PC-9 (cell line): ENCODE data around the gene ACER2. TPM values are rescaled to one million over a fixed set of nuclear protein-coding genes. Genes with fewer than 3 reads are reported as not detected.

Experiments
- BruUV-seq: library from RNA; stranded (reverse); fragments of 400-500 nt; replicated peaks from 2 replicates; lab custom pipeline; 2021; lab: Mats Ljungman, UMichigan
- CTCF ChIA-PET: fragments of 300-600 bp; sonication (Branson Sonifier 250); formaldehyde crosslinking; loops from one replicate; lab custom pipeline; 2022; ENCODE audit warnings: antibody characterized with exemption; lab: Charles Lee
- POLR2A ChIA-PET: fragments of 300-600 bp; sonication (Branson Sonifier 250); formaldehyde crosslinking; loops from one replicate; lab custom pipeline; 2022; ENCODE audit warnings: antibody characterized with exemption; ENCODE audit not compliant: unreplicated experiment; lab: Charles Lee
- DNase-seq, 2 experiments: peaks; one replicate each; pipeline versions ENCODE4 v3.0.0 to v3.0.0-alpha.2; 2015 to 2022; ENCODE audit warnings: mixed read lengths in 1 of 2
- H2AFZ ChIP-seq: fragments of 200-600 bp; sonication (generic); 2 replicates; pipeline ENCODE4 v1.8.1; 2017; ENCODE audit warnings: antibody characterized with exemption
- H3F3A ChIP-seq: fragments of 200-600 bp; sonication (generic); 2 replicates; pipeline ENCODE4 v1.8.1; 2017; ENCODE audit warnings: antibody characterized with exemption, mild to moderate bottlenecking, low read depth; ENCODE audit not compliant: insufficient read depth
- H3K27ac ChIP-seq: fragments of 200-600 bp; sonication (generic); 2 replicates; pipeline ENCODE4 v1.6.1; 2016; ENCODE audit warnings: mixed run types
- H3K27me3 ChIP-seq: fragments of 200-600 bp; sonication (generic); 2 replicates; pipeline ENCODE4 v1.6.1; 2016; ENCODE audit warnings: low read depth, mixed run types; ENCODE audit not compliant: insufficient read depth
- H3K36me3 ChIP-seq: fragments of 200-600 bp; sonication (generic); 2 replicates; pipeline ENCODE4 v1.6.1; 2016; ENCODE audit warnings: low read depth, mixed run types
- H3K4me1 ChIP-seq: fragments of 200-600 bp; sonication (generic); replicated peaks from 2 replicates; pipeline ENCODE4 v1.6.1; 2016; ENCODE audit warnings: mixed run types; ENCODE audit not compliant: insufficient read depth
- H3K4me2 ChIP-seq: fragments of 200-600 bp; sonication (generic); 2 replicates; pipeline ENCODE4 v1.6.1; 2017; ENCODE audit warnings: mixed run types
- H3K4me3 ChIP-seq: fragments of 200-600 bp; sonication (generic); 2 replicates; pipeline ENCODE4 v1.6.1; 2016; ENCODE audit warnings: mixed run types
- H3K79me2 ChIP-seq: fragments of 200-600 bp; sonication (generic); 2 replicates; pipeline ENCODE4 v1.6.1; 2017; ENCODE audit warnings: low read depth, mixed run types
- H3K9me2 ChIP-seq: fragments of 200-600 bp; sonication (generic); 2 replicates; pipeline ENCODE4 v1.8.1; 2017; ENCODE audit warnings: mild to moderate bottlenecking; ENCODE audit not compliant: insufficient read depth
- H3K9me3 ChIP-seq: fragments of 200-600 bp; sonication (generic); 2 replicates; pipeline ENCODE4 v1.8.1; 2016; ENCODE audit warnings: low read depth; ENCODE audit not compliant: insufficient read depth
- H4K20me1 ChIP-seq: fragments of 200-600 bp; sonication (generic); 2 replicates; pipeline ENCODE4 v1.8.1; 2017; ENCODE audit not compliant: insufficient read depth
- CTCF ChIP-seq: fragments of 200-600 bp; sonication (generic); conservative IDR thresholded peaks from 2 replicates; pipeline ENCODE4 v1.6.1; 2017; ENCODE audit warnings: mixed run types, antibody characterized with exemption, mild to moderate bottlenecking, moderate library complexity
- EZH2 ChIP-seq: fragments of 200-600 bp; sonication (generic); IDR thresholded peaks from 2 replicates; pipeline ENCODE4 v1.8.0; 2017; ENCODE audit warnings: antibody characterized with exemption, low read depth
- intact Hi-C: fragments of 100-400 bp; cut with micrococcal nuclease; formaldehyde crosslinking; loops from one replicate; pipeline ENCODE4 v1.10.0; 2022; ENCODE audit not compliant: unreplicated experiment
- total RNA-seq: library from RNA; stranded (reverse); gene quantifications from 2 replicates; pipeline ENCODE4 v1.2.3, GENCODE V29; 2021

The ACER2 gene
- total RNA-seq, 1 experiment from 2014 or later = 4.3 TPM

GRCh38 chr9:19372567-19372966, 36.2 kb upstream of the ACER2 start:
- intact Hi-C loops = no loop called here
- Histone ChIP-seq H3K4me3 (no peak overlapping the region), H3K27me3 (no peaks in the 10 kb centered on the region), H3K9me3 (no peaks in the 10 kb centered on the region), H3K27ac (peak overlapping the region; percentile 43), H3K4me2 (no peak overlapping the region), H3K4me1 (peaks cover 7% of the 10 kb centered on the region; the same call in 1 of the 2 replicates), H3K9me2 (no peaks in the 10 kb centered on the region), H3F3A (peaks cover 69% of the 10 kb centered on the region), H2AFZ (no peak overlapping the region), H3K36me3 (peaks cover 38% of the 10 kb centered on the region), H3K79me2 (peaks cover 12% of the 10 kb centered on the region), H4K20me1 (peaks cover 23% of the 10 kb centered on the region)
- no peak for DNase-seq
- TF ChIP-seq EZH2 (no peak), CTCF (no peak)
- POLR2A ChIA-PET = no interaction called here
- CTCF ChIA-PET = no interaction called here
- no TSS peak for BruUV-seq

GRCh38 chr9:19373527-19373926, 35.3 kb upstream of the ACER2 start:
- no peak overlapping the region for H3K4me3 ChIP-seq
- H3K9me2 ChIP-seq = no peaks in the 10 kb centered on the region
- no peak for DNase-seq
- H3F3A ChIP-seq = peaks cover 79% of the 10 kb centered on the region
- no peak for TF ChIP-seq EZH2
- TF ChIP-seq CTCF = no peak
- H3K27me3 ChIP-seq = no peaks in the 10 kb centered on the region
- H3K9me3 ChIP-seq = no peaks in the 10 kb centered on the region
- peak overlapping the region; percentile 41; the same call in 1 of the 2 replicates for H3K27ac ChIP-seq
- ChIA-PET CTCF (no interaction called here), POLR2A (no interaction called here)
- no peak overlapping the region for H2AFZ ChIP-seq
- H3K4me2 ChIP-seq = no peak overlapping the region
- BruUV-seq = no TSS peak
- intact Hi-C loops = no loop called here
- H4K20me1 ChIP-seq = peaks cover 33% of the 10 kb centered on the region
- H3K4me1 ChIP-seq = peaks cover 16% of the 10 kb centered on the region
- peaks cover 21% of the 10 kb centered on the region for H3K79me2 ChIP-seq
- peaks cover 48% of the 10 kb centered on the region for H3K36me3 ChIP-seq

GRCh38 chr9:19375538-19375937, 33.3 kb upstream of the ACER2 start:
- CTCF ChIA-PET = no interaction called here
- no TSS peak for BruUV-seq
- Histone ChIP-seq H3K36me3 (peaks cover 59% of the 10 kb centered on the region), H3K4me2 (no peak overlapping the region), H3K4me3 (no peak overlapping the region), H3K9me3 (no peaks in the 10 kb centered on the region), H4K20me1 (peaks cover 37% of the 10 kb centered on the region), H3K27ac (peak overlapping the region; percentile 29), H2AFZ (no peak overlapping the region), H3K9me2 (no peaks in the 10 kb centered on the region), H3F3A (peaks cover 90% of the 10 kb centered on the region), H3K27me3 (no peaks in the 10 kb centered on the region), H3K4me1 (peaks cover 16% of the 10 kb centered on the region), H3K79me2 (peaks cover 36% of the 10 kb centered on the region)
- POLR2A ChIA-PET = interaction anchor here (0.6 to 0.7 kb wide), 2 partner anchors 150 to 208 kb away, joined by 3 to 5 read pairs; no protein-coding TSS in a partner anchor
- no peak for DNase-seq
- TF ChIP-seq EZH2 (no peak), CTCF (no peak)
- intact Hi-C loops = no loop called here
